ENCODE measurements around the gene FNIP1. TPM values are rescaled to one million over a fixed set of nuclear protein-coding genes. Genes with fewer than 3 reads are reported as not detected.

FNIP1 gene
- total and polyA plus RNA-seq, 2 of the 13 experiments (the other 11 are each of a cell fraction or from before 2014, with no cell fraction given), result 10.9 to 29.3 TPM

GRCh38 chr5:131610198-131611063 lies 186.4 kb downstream of the FNIP1 start (continued):
- peak; percentile 40; the same call in 1 of the 2 replicates for TF ChIP-seq ZNF788 (CRISPR knock-in tag; IDR thresholded peaks at IDR 0.05; ENCODE audit: borderline replicate concordance)
- TF ChIP-seq PRDM10 (CRISPR knock-in tag; IDR thresholded peaks at IDR 0.05; ENCODE audit: low read depth), result no peak
- TF ChIP-seq NFIB (CRISPR knock-in tag; IDR thresholded peaks at IDR 0.05; ENCODE audit: borderline replicate concordance), result no peak
- TF ChIP-seq PRDM15 (CRISPR knock-in tag; IDR thresholded peaks at IDR 0.05), result no peak
- peak in 1 of 2 experiments; percentile 57; a peak in 1 of 4 replicates for TF ChIP-seq REST (IDR thresholded peaks at IDR 0.05; ENCODE audit: borderline replicate concordance in 1 of 2, low read depth in 1 of 2, low read length in 2 of 2)
- no peak for TF ChIP-seq HES4 (CRISPR knock-in tag; IDR thresholded peaks at IDR 0.05; ENCODE audit: borderline replicate concordance)
- TF ChIP-seq MXD1 (CRISPR knock-in tag; IDR thresholded peaks at IDR 0.05), result no peak
- no peak for TF ChIP-seq EZH2 (conservative IDR thresholded peaks at IDR 0.05; ENCODE audit: low read depth, low read length)
- no peak for TF ChIP-seq ZNF44 (CRISPR knock-in tag; IDR thresholded peaks at IDR 0.05)
- peak; percentile 12; the same call in 1 of the 2 replicates for TF ChIP-seq ESRRA (CRISPR knock-in tag; IDR thresholded peaks at IDR 0.05; ENCODE audit: low read depth)
- peak; percentile 54 for TF ChIP-seq ATF1 (CRISPR knock-in tag; IDR thresholded peaks at IDR 0.05)
- TF ChIP-seq ZNF644 (CRISPR knock-in tag; IDR thresholded peaks at IDR 0.05; ENCODE audit: low read depth), result peak; percentile 62
- no peak for TF ChIP-seq WIZ (CRISPR knock-in tag; IDR thresholded peaks at IDR 0.05)
- no peak for TF ChIP-seq SUZ12 (IDR thresholded peaks at IDR 0.05; ENCODE audit: low read depth, low read length)
- peak; percentile 69 for TF ChIP-seq PHF21A (CRISPR knock-in tag; IDR thresholded peaks at IDR 0.05)
- 0 out of 2 replicates have a peak, but pooled peaks have one; percentile 22 for TF ChIP-seq ZFP82 (CRISPR knock-in tag; IDR thresholded peaks at IDR 0.05; ENCODE audit: borderline replicate concordance)
- no peak for TF ChIP-seq KAT2B (IDR thresholded peaks at IDR 0.05; ENCODE audit: borderline replicate concordance, low read depth, low read length)

Data from HepG2 (cell line).